Activated T-cell treated with anti-CD3 and anti-CD28 coated beads, Interleukin-2, amount 50 U/mL, for 72 hours (primary cell): Measurements from ENCODE around the gene SLFN12. TPM values are rescaled to one million over a fixed set of nuclear protein-coding genes. Genes with fewer than 3 reads are reported as not detected.

Experiments
- ATAC-seq, 2 donors: fragments of 150-1000 bp; cut with Tn5 transposase; replicated peaks in 1 of 2; 2 replicates each; pipeline ENCODE4 v1.10.0; 2021; ENCODE audit warnings: moderate library complexity in 2 of 2, mild to moderate bottlenecking in 1 of 2
- DNase-seq, 2 donors: peaks; one replicate each; pipeline ENCODE4 v3.0.0; 2021 to 2022; ENCODE audit warnings: mixed read lengths in 1 of 2
- H3K27ac Mint-ChIP-seq: one replicate; pipeline ENCODE4 v1.8.0; 2022; ENCODE audit warnings: mild to moderate bottlenecking, moderate library complexity, mixed read lengths
- H3K27me3 Mint-ChIP-seq: one replicate; pipeline ENCODE4 v1.8.0; 2022; ENCODE audit warnings: low read depth, mixed read lengths
- H3K36me3 Mint-ChIP-seq, 2 donors: one replicate each; pipeline ENCODE4 v1.8.0; 2022; ENCODE audit warnings: mixed read lengths in 2 of 2, mild to moderate bottlenecking in 1 of 2; ENCODE audit not compliant: insufficient read depth in 2 of 2
- H3K4me1 Mint-ChIP-seq: one replicate; pipeline ENCODE4 v1.8.0; 2022; ENCODE audit warnings: low read depth, mixed read lengths
- H3K4me3 Mint-ChIP-seq, 2 donors: one replicate each; pipeline ENCODE4 v1.8.0; 2022; ENCODE audit warnings: mild to moderate bottlenecking in 2 of 2, mixed read lengths in 2 of 2, moderate library complexity in 2 of 2
- H3K9me3 Mint-ChIP-seq, 2 donors: one replicate each; pipeline ENCODE4 v1.8.0; 2022; ENCODE audit warnings: mixed read lengths in 2 of 2
- total RNA-seq, 2 donors: library from RNA; stranded (reverse); gene quantifications; one replicate each; pipeline ENCODE4 v1.2.3, GENCODE V29; 2022

Gene SLFN12
- total RNA-seq, 2 donors from 2014 or later, result 9.1 to 9.8 TPM

DNA sequence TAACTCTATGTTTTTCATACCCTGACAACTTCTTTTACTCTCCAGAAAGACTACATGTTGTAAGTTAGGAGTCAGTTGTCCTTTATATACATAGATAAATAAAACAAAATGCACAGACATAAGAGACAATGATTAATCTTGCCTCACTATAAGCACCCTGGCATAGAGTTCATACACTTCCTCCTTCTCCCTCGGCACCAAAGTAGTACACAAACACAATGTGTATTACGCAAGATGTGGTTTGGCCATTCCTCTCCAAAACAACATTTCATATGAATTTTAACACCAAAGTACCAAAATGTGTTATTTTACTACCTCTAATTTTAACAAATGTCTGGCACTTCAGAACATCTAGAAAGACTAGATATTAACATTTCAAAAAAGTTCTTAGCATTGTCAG, 41.6 kb downstream of the SLFN12 start:
- DNase-seq (no peak), ATAC-seq (no peak)
- no peaks in the 10 kb centered on the region for H3K4me1 Mint-ChIP-seq
- no peaks in the 10 kb centered on the region for H3K27me3 Mint-ChIP-seq
- peaks cover 1 to 4% of the 10 kb centered on the region in 2 donors for H3K9me3 Mint-ChIP-seq
- H3K36me3 Mint-ChIP-seq, result peaks cover 0 to under 1% of the 10 kb centered on the region in 2 donors
- peak overlapping the region; percentile 16 for H3K27ac Mint-ChIP-seq
- H3K4me3 Mint-ChIP-seq, result no peak overlapping the region

DNA sequence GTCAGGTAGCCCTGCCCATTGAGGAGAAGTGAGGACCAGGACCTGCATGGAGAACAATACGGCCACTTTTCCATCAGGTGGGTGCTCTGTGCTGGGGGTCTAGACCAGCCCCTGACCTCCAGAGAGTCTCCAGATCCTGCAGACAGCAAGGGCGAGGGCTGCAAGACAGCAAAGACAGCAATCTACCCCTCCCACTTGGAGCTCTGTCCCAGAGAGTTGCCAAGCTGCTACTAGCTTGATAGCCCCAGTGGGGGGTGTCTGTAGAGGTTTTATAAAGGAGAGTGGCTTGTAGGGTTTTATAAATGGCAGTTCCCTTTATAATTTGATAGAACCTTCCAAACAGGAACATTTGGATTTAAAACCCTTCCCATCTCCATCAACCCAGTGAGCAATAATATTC, 42.1 kb downstream of the SLFN12 start:
- Mint-ChIP-seq H3K27me3 (no peaks in the 10 kb centered on the region), H3K4me1 (no peaks in the 10 kb centered on the region), H3K4me3 (no peak overlapping the region), H3K27ac (no peak overlapping the region), H3K9me3 (peaks cover 0 to 4% of the 10 kb centered on the region in 2 donors), H3K36me3 (no peaks in the 10 kb centered on the region)
- DNase-seq, result no peak
- ATAC-seq, result no peak

DNA sequence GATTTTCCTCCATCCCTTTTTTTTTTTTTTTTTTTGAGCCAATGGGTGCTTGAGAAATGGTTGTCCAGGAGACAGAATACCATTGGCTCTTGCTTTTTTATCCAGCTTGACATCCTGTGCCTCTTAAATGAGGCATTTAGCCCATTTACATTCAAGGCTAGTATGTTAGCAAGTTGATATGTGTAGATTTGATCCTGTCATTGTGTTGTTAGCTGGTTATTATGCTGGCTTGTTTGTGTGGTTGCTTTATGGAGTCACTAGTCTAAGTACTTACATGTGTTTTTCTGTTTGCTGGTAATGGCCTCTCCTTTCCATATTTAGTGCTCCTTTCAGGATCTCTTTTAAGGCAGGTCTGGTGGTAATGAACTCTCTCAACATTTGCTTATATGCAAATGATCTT, 44.8 kb downstream of the SLFN12 start:
- DNase-seq (no peak), ATAC-seq (no peak)
- H3K9me3 Mint-ChIP-seq, result peaks cover 3 to 6% of the 10 kb centered on the region in 2 donors
- peaks cover 4 to 7% of the 10 kb centered on the region in 2 donors for H3K36me3 Mint-ChIP-seq
- no peaks in the 10 kb centered on the region for H3K27me3 Mint-ChIP-seq
- H3K4me1 Mint-ChIP-seq, result no peaks in the 10 kb centered on the region
- no peak overlapping the region for H3K27ac Mint-ChIP-seq
- no peak overlapping the region for H3K4me3 Mint-ChIP-seq

DNA sequence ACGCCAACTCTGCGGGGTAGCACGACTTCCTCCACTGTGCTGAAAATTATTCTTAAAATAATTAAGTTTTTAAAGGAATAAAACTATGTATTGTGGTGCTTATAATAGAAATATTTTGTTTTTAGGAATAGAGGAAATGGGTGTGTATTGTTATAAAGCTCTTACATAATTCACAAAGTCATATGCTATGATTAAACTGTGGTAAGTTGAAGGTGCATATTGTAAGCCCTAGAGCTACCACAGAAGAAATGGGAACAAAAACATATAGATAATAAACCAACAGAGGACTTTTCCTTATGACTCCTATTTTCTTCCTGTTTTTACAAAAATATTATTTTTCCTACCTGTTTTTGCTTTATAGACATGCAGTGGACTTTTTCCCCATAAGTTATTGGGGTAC, 54.6 kb downstream of the SLFN12 start:
- DNase-seq (no peak), ATAC-seq (no peak)
- H3K27ac Mint-ChIP-seq, result no peak overlapping the region
- peaks cover 29% of the 10 kb centered on the region for H3K4me1 Mint-ChIP-seq
- H3K36me3 Mint-ChIP-seq, result peaks cover 3 to 4% of the 10 kb centered on the region in 2 donors
- no peak overlapping the region for H3K4me3 Mint-ChIP-seq
- H3K27me3 Mint-ChIP-seq, result no peaks in the 10 kb centered on the region
- H3K9me3 Mint-ChIP-seq, result no peaks in the 10 kb centered on the region

DNA sequence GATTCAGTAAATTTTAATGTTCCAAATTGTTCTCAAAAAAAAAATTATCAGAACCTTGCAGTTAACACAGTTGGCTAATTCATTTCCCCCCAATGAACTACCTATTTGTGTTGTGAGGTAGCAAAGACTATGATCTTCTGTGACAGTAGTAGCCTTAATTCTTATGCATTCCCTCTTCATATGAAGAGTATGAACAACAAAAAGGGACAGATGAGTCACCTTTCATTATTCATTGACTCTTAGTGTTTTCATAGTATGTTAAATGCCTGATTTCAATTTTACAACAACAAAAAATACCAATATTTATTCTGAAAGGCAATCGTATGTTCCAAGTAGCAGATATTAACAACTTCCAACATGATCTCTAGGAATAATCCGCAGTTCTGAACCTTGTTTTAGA, 55.2 kb downstream of the SLFN12 start:
- H3K4me3 Mint-ChIP-seq, result peak overlapping the region in 1 of 2 donors; percentile 51
- H3K27ac Mint-ChIP-seq, result no peak overlapping the region
- H3K36me3 Mint-ChIP-seq, result peaks cover 3 to 4% of the 10 kb centered on the region in 2 donors
- ATAC-seq, result no peak
- peaks cover 32% of the 10 kb centered on the region for H3K4me1 Mint-ChIP-seq
- H3K27me3 Mint-ChIP-seq, result no peaks in the 10 kb centered on the region
- DNase-seq, result no peak
- no peaks in the 10 kb centered on the region for H3K9me3 Mint-ChIP-seq

DNA sequence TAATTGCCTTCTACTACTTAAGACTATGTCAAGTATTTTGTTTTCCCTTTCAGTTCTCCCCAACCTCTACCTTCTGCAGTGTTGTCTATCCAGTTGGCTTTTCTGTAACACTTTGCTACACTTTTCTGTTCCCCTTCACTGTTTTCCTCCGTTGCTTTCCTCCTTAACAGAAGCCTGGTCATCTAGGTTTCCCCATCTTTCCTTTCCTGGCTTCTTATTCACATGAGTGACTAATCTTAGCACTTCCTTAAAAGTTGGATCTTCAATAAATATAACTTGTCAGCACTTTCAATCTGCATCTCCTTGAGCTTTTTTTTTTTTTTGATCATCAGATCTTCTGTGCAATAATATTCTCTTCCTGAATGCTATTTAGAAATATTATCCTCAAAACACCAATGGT, 56.1 kb downstream of the SLFN12 start:
- H3K27me3 Mint-ChIP-seq, result no peaks in the 10 kb centered on the region
- no peak for DNase-seq
- H3K4me3 Mint-ChIP-seq, result peak overlapping the region in 1 of 2 donors; percentile 53
- ATAC-seq, result no peak
- H3K4me1 Mint-ChIP-seq, result peaks cover 40% of the 10 kb centered on the region
- no peak overlapping the region for H3K27ac Mint-ChIP-seq
- peaks cover 8 to 12% of the 10 kb centered on the region in 2 donors for H3K36me3 Mint-ChIP-seq
- H3K9me3 Mint-ChIP-seq, result peaks cover 0 to under 1% of the 10 kb centered on the region in 2 donors

DNA sequence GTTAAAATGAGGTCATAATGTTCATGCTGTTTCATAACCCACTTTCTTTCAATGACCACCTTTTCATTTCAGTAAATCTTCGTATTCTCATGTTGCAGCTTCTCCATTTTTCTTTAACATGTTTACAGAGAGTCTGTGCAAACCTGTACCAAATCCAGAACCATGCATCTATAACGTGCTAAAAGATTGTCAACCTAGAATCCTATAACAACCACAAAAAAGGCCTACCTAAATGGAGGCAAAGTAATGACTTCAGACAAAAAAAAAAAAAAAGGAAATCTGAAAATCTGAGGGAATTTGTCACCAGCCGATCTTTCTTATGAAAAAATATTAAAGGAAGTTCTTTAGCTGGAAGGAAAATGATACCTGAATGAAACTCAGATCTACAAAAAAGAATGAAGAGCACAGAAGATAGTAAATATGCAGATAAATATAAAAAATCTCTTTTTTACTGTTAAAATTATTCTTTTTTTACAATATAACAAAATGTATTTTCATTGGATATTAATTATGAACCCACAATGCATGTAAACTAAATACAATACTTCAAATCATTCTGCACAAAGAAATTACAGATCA, 57.4 kb downstream of the SLFN12 start:
- no peaks in the 10 kb centered on the region for H3K27me3 Mint-ChIP-seq
- peaks cover 6 to 9% of the 10 kb centered on the region in 2 donors for H3K9me3 Mint-ChIP-seq
- peak overlapping the region; percentile 95 to 98 for H3K4me3 Mint-ChIP-seq
- no peak for DNase-seq
- H3K4me1 Mint-ChIP-seq, result peaks cover 50% of the 10 kb centered on the region
- peaks cover 17 to 24% of the 10 kb centered on the region in 2 donors for H3K36me3 Mint-ChIP-seq
- ATAC-seq, result no peak
- H3K27ac Mint-ChIP-seq, result peak overlapping the region; percentile 100

DNA sequence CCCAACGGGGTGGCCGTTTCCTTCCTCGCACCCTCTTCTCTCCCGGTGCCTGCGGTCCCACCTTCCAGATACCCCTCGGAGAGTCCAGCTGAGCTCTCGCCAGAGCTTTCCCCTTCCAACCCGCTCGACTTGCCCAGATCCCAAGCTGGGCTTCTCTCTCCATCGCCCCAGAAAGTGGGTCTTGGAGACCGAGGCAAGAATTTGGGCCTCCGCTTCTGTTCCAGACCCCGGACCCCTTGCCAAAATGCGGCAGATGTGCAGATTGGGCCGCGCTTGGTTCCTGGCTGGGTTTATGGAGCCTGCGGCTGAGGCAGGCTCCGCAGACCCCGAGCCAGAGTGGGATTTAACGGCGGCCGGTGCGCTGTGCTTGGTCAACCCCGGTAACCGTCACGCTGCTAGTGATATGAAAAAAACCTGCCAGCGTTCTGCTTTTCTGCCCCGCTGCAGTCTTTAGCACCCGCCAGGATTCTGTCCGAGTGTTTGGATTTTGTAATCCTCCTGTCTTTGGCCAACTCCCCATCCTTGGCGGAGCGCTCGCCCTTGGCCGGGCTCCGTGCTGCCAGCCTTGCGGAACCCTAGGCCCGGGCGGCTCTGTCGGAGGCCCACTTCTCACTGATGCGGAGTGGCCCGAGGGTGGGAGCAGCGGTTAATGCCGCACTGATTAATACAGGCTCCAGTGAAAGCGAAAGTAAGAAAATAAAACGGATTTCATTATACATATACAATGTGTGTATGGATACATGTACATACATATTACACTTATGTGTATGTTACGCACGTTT, 58.1 kb downstream of the SLFN12 start:
- peaks cover 21 to 31% of the 10 kb centered on the region in 2 donors for H3K36me3 Mint-ChIP-seq
- ATAC-seq, result peak; percentile 68 to 70
- peaks cover 51% of the 10 kb centered on the region for H3K4me1 Mint-ChIP-seq
- peaks cover 9% of the 10 kb centered on the region in 2 donors for H3K9me3 Mint-ChIP-seq
- DNase-seq, result peak; percentile 56 to 60
- H3K27me3 Mint-ChIP-seq, result no peaks in the 10 kb centered on the region
- H3K4me3 Mint-ChIP-seq, result peak overlapping the region; percentile 95 to 98
- H3K27ac Mint-ChIP-seq, result peak overlapping the region; percentile 100

DNA sequence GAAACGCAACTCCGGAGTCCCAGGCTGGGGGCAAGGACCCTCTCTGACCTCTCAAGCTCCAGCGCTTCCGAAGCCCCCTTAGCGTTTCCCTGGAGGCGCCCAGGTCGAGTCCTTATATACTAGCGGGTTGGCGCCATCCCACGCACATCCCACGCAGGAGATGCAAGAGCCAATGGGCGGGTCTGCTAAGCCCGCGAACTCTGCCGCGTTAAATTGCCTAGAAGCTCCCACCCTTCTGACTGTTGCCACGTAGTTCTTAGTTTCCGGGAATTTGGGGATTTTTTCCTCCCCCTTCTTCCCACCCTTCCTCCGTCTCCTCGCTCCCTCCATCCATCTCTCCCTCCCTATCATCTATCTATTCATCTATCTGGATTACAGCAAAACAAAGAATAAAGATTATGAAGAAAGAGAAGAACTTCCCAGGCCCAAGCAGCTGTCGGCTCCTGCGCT, 58.7 kb downstream of the SLFN12 start, which contains the start of gene SLFN11:
TSS of gene SLFN11 (minus strand) at position 88 of the 450 bp plus-strand sequence. CDS start 9,814 bp downstream, outside the sequence.
- Mint-ChIP-seq H3K27ac (peak within 1 kb of the TSS; percentile 100), H3K27me3 (no peaks in the 10 kb centered on the region), H3K36me3 (peaks cover 25 to 33% of the 10 kb centered on the region in 2 donors), H3K4me3 (peak within 1 kb of the TSS; percentile 95 to 98), H3K9me3 (peaks cover 9% of the 10 kb centered on the region in 2 donors), H3K4me1 (peaks cover 57% of the 10 kb centered on the region)
- peak; percentile 92 for DNase-seq
- ATAC-seq, result peak; percentile 74 to 76

DNA sequence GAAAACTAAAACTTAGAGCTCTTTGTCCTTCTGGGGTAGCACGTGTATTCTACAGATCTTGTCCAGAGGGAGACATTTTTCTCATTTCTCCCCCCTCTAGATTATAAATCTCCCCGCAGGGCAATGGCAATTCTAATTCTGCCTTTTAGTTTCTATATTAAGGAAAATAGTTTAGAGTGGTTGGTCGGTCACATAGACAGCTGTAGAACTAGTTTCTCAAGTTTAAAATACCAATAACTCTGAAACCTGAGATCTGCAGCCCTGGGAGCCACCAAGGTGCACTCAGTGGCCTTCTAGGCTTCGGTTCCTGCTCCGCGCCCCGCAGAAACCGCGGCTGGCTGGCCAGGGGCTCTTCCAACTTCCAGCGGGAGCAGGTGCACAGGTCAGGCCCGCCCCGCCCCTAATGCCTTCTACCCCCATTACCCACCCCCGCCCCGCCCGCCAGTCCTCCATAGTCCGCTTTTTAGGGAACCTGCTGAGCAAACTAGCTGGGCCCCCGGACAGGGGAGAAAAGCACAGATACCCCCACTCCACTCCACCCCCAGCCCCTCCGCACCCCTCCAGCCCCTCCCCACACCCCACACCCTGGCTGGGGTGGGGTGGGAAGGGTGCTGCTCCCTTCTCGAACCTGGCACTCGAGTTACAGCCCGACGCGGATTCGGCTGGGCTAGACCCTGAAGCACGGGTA, 59.3 kb downstream of the SLFN12 start:
- H3K4me1 Mint-ChIP-seq, result peaks cover 62% of the 10 kb centered on the region
- no peaks in the 10 kb centered on the region for H3K27me3 Mint-ChIP-seq
- ATAC-seq (peak in 1 of 2 donors; percentile 8), DNase-seq (peak; percentile 26 to 45)
- H3K4me3 Mint-ChIP-seq, result peak overlapping the region; percentile 95 to 98
- peaks cover 9% of the 10 kb centered on the region in 2 donors for H3K9me3 Mint-ChIP-seq
- H3K27ac Mint-ChIP-seq, result peak overlapping the region; percentile 100
- peaks cover 25 to 33% of the 10 kb centered on the region in 2 donors for H3K36me3 Mint-ChIP-seq

DNA sequence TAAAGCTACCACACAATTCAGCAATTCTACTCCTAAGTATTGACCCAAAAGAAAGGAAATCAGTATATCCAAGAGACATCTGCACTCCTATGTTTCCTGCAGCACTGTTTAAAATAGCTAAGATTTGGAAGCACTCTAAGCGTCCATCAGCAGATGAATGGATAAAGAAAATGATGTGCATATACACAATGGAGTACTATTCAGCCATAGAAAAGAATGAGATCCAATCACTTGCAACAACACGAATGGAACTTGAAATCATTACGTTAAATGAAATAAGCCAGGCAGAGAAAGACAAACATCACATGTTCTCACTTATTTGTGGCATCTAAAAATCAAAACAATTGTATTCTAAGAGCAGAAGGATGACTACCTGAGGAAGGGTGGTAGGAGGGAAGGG, 60.4 kb downstream of the SLFN12 start:
- peaks cover 25 to 33% of the 10 kb centered on the region in 2 donors for H3K36me3 Mint-ChIP-seq
- ATAC-seq, result no peak
- H3K27me3 Mint-ChIP-seq, result no peaks in the 10 kb centered on the region
- H3K4me1 Mint-ChIP-seq, result peaks cover 66% of the 10 kb centered on the region
- H3K27ac Mint-ChIP-seq, result peak overlapping the region; percentile 77
- peaks cover 9% of the 10 kb centered on the region in 2 donors for H3K9me3 Mint-ChIP-seq
- H3K4me3 Mint-ChIP-seq, result peak overlapping the region; percentile 95 to 98
- no peak for DNase-seq

DNA sequence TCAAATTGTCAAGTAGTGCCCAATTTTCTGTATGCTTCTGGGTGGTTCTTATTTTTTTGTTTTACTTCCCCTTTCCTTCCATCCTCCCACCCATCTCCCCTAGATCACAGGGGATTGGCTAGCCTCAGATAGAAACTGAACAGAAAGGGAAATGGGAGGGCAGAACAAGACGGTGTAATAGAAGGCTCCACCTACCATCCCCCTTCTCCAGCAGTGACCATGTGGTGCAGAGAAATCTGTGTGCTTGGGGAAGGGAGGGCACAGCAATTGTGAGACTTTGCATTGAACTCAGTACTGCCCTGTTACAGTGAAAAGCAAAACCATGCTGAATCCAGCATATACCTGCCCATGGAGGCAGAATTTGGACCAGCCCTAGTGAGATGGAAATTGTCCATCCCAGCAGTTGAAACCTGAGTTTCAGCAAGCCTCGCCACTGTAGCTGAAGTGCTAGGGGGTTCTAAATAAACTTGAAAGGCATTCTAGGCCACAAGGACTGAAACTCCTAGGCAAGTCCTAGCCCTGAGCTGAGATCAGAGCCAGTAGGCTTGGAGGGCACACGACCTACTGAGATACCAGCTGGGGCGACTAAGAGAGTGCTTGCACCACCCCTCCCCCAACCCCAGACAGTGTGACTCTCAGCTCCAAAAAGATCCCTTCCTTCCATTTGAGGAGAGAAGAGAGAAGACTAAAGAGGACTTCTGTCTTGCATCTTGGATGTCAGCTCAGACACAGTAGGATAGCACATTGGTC, 64.0 kb downstream of the SLFN12 start:
- ATAC-seq (peak; percentile 69 to 81), DNase-seq (peak in 1 of 2 donors; percentile 15)
- Mint-ChIP-seq H3K4me1 (peaks cover 47% of the 10 kb centered on the region), H3K36me3 (peaks cover 34 to 47% of the 10 kb centered on the region in 2 donors), H3K9me3 (peaks cover 9% of the 10 kb centered on the region in 2 donors), H3K4me3 (peak overlapping the region in 1 of 2 donors; percentile 26), H3K27ac (peak overlapping the region; percentile 19), H3K27me3 (no peaks in the 10 kb centered on the region)
